A549 (cell line): ENCODE data around the gene PKP2. TPM values are rescaled to one million over a fixed set of nuclear protein-coding genes. Genes with fewer than 3 reads are reported as not detected.

ENCODE experiments used
- ATAC-seq, 2 experiments: fragments of 200-7000 bp in 1 of 2; fragments of >200 bp in 1 of 2; cut with Nextera tagmentation in 1 of 2; cut with Tn5 transposase in 1 of 2; 3 replicates each; pipeline versions ENCODE4 v1.8.0 to v1.9.1; 2018 to 2020; ENCODE audit warnings: mild to moderate bottlenecking in 1 of 2, moderate library complexity in 1 of 2
- CTCF ChIA-PET: fragments of 300-600 bp; sonication (Branson Sonifier 250); formaldehyde crosslinking; extraction: SDS; loops from one replicate; lab custom pipeline; 2021; ENCODE audit warnings: antibody characterized with exemption, inconsistent platforms; lab: Yijun Ruan, JAX
- POLR2A ChIA-PET: fragments of 350-600 bp; formaldehyde crosslinking; extraction: SDS; loops from one replicate; lab custom pipeline; 2021; ENCODE audit warnings: antibody characterized with exemption, inconsistent platforms; lab: Yijun Ruan, JAX
- DNase-seq, 2 experiments: peaks; one replicate each; pipeline versions ENCODE4 v3.0.0 to v3.0.0-alpha.2; 2011 to 2016; ENCODE audit warnings: low read depth in 1 of 2, low spot score in 1 of 2
- FAIRE-seq: peaks from 2 replicates; lab custom pipeline; 2011; peaks lifted over from hg19 to GRCh38; lab: Jason Lieb, UNC
- H3K27ac ChIP-seq, 2 experiments: fragments of >200 bp; sonication (Bioruptor Twin); formaldehyde crosslinking; 3 replicates each; pipeline ENCODE4 v1.5.1; 2016 to 2017
- H3K4me1 ChIP-seq: fragments of >200 bp; sonication (Bioruptor Twin); formaldehyde crosslinking; 3 replicates; pipeline ENCODE4 v1.6.1; 2016
- H3K4me2 ChIP-seq: fragments of >200 bp; sonication (Bioruptor Twin); formaldehyde crosslinking; 3 replicates; pipeline ENCODE4 v1.6.1; 2016
- H3K4me3 ChIP-seq: fragments of >200 bp; sonication (Bioruptor Twin); formaldehyde crosslinking; 3 replicates; pipeline ENCODE4 v1.5.1; 2016
- H3K9me3 ChIP-seq: fragments of >200 bp; sonication (Bioruptor Twin); formaldehyde crosslinking; 3 replicates; pipeline ENCODE4 v1.6.1; 2016
- BHLHE40 ChIP-seq: IDR thresholded peaks from 2 replicates; pipeline ENCODE4 v1.6.1; 2012; ENCODE audit warnings: low read depth, low read length, inconsistent platforms
- CBX2 ChIP-seq: fragments of 200-600 bp; sonication (generic); IDR thresholded peaks from 2 replicates; pipeline ENCODE4 v1.6.1; 2016; ENCODE audit warnings: low read depth, mild to moderate bottlenecking, borderline replicate concordance
- CHD4 ChIP-seq: fragments of 200-600 bp; sonication (generic); IDR thresholded peaks from 2 replicates; pipeline ENCODE4 v1.6.1; 2016; ENCODE audit warnings: antibody characterized with exemption, mild to moderate bottlenecking, borderline replicate concordance
- CTCF ChIP-seq: fragments of >200 bp; sonication (Bioruptor Twin); formaldehyde crosslinking; IDR thresholded peaks from 3 replicates; pipeline ENCODE4 v1.5.1; 2016
- ELK1 ChIP-seq: fragments of 150-350 bp; IDR thresholded peaks from 2 replicates; pipeline ENCODE4 v1.6.1; 2014; ENCODE audit warnings: low read depth, mild to moderate bottlenecking, low read length
- FOSL2 ChIP-seq, 2 experiments: fragments of 450-650 bp in 1 of 2; fragments of >200 bp in 1 of 2; sonication (Bioruptor Twin) in 1 of 2; formaldehyde crosslinking; IDR thresholded peaks; 2 replicates each; pipeline versions ENCODE4 v1.5.0 to v1.6.1; 2016 to 2020; ENCODE audit warnings: mild to moderate bottlenecking in 1 of 2, moderate library complexity in 1 of 2
- GATA3 ChIP-seq: IDR thresholded peaks from 2 replicates; pipeline ENCODE4 v1.6.1; 2012; ENCODE audit warnings: borderline replicate concordance
- HDAC2 ChIP-seq: fragments of 200-600 bp; sonication (generic); IDR thresholded peaks from 2 replicates; pipeline ENCODE4 v1.6.1; 2016
- HMGXB4 ChIP-seq: fragments of 250-450 bp; sonication (Bioruptor Pico); IDR thresholded peaks from 2 replicates; pipeline ENCODE4 v1.5.0; 2021; ENCODE audit warnings: mild to moderate bottlenecking, moderate library complexity, borderline replicate concordance
- HOXA7 ChIP-seq: fragments of 250-450 bp; sonication (Bioruptor Pico); IDR thresholded peaks from 2 replicates; pipeline ENCODE4 v1.5.0; 2020; ENCODE audit warnings: mild to moderate bottlenecking, moderate library complexity
- HOXB5 ChIP-seq: fragments of 250-450 bp; sonication (Bioruptor Pico); IDR thresholded peaks from 2 replicates; pipeline ENCODE4 v1.5.0; 2020; ENCODE audit warnings: mild to moderate bottlenecking, moderate library complexity
- KDM5A ChIP-seq: fragments of 200-600 bp; sonication (generic); IDR thresholded peaks from 2 replicates; pipeline ENCODE4 v1.6.1; 2016; ENCODE audit warnings: antibody characterized with exemption, mild to moderate bottlenecking
- NR3C1 ChIP-seq: fragments of >200 bp; sonication (Bioruptor Twin); formaldehyde crosslinking; IDR thresholded peaks from 3 replicates; pipeline ENCODE4 v1.6.1; 2017
- PHF8 ChIP-seq: fragments of 200-600 bp; sonication (generic); IDR thresholded peaks from 2 replicates; pipeline ENCODE4 v1.6.1; 2016; ENCODE audit warnings: low read depth, mild to moderate bottlenecking, antibody characterized with exemption, moderate library complexity, borderline replicate concordance
- POLR2A ChIP-seq: IDR thresholded peaks from 2 replicates; pipeline ENCODE4 v1.6.1; 2012; ENCODE audit warnings: mild to moderate bottlenecking, low read length
- RAD21 ChIP-seq, 2 experiments: fragments of >200 bp in 1 of 2; sonication (Bioruptor Twin) in 1 of 2; formaldehyde crosslinking in 1 of 2; IDR thresholded peaks in 1 of 2; conservative IDR thresholded peaks in 1 of 2; 2 replicates in 1 of 2; 3 replicates in 1 of 2; pipeline ENCODE4 v1.6.1; 2012 to 2018; ENCODE audit warnings: inconsistent platforms in 1 of 2
- SMC3 ChIP-seq: fragments of >200 bp; sonication (Bioruptor Twin); formaldehyde crosslinking; IDR thresholded peaks from 3 replicates; pipeline ENCODE4 v1.6.1; 2018; ENCODE audit warnings: inconsistent platforms
- WGBS: methylation state at CpG from one replicate; pipeline ENCODE4 v1.1.6; 2017; ENCODE audit errors: missing lambda C conversion rate; 5-methylcytosine and 5-hydroxymethylcytosine counted together
- polyA plus RNA-seq, 4 experiments: library from polyadenylated mRNA; depleted of rRNA in 3 of 4; stranded (reverse); fragments of >200 nt; fragmentation: RNase III in 1 of 4; extraction: RNeasy Plus Mini Kit Qiagen cat#74134 plus additional on column Dnase treatment in 1 of 4; gene quantifications; 2 replicates in 3 of 4; 3 replicates in 1 of 4; pipeline ENCODE4 v1.2.3, GENCODE V29; 2011 to 2017
- TF ChIP-seq, protein P1 (sequence below): fragments of 450-650 bp; IDR thresholded peaks from 2 replicates; pipeline ENCODE4 v1.6.1; 2014; ENCODE audit warnings: antibody characterized with exemption
- TF ChIP-seq, protein P2 (sequence below): fragments of >200 bp; sonication (Bioruptor Twin); formaldehyde crosslinking; IDR thresholded peaks from 3 replicates; pipeline ENCODE4 v1.6.1; 2016
- TF ChIP-seq, protein P3 (sequence below): fragments of 200-600 bp; sonication (generic); IDR thresholded peaks from 2 replicates; pipeline ENCODE4 v1.6.1; 2016; ENCODE audit warnings: antibody characterized with exemption, mild to moderate bottlenecking, moderate library complexity
- TF ChIP-seq, protein P4 (sequence below): IDR thresholded peaks from 2 replicates; pipeline ENCODE4 v1.6.1; 2012; ENCODE audit warnings: low read depth, borderline replicate concordance

PKP2 gene
- polyA plus RNA-seq, 2 of the 4 experiments (the other 2 are of a cell fraction), result 2.3 to 7.1 TPM

DNA sequence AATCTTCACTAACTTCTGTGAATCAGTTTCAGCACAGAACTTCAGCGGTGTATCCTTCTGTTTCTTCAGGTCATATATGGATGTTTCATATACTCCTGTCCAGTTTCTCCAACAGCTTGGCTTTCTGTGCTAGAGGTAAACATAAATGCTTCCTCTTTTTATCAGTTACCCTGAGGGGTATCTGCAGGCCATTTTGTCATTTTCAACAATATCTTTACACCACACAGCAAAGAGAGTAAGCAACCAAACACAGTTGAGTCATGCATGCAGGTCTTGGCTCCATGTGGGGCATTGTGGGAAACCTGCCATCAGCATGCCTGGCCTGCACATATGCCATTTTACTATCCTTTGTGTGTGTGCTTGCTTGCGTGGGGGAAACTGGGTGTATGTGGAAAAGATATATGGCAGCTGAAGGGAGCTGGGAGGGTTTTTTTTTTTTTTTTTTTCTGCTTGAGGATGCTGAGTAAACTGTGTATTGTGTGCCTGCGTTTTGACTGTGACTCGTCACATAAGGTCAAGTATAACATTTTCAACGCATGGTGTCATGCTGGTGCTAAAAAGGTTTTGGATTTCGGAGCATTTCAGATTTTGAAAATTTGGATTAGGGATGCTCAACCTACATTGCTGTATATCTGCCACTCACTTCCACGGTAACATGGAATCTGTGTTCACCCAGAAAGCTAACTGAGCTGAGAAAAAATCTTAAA lies 84.7 kb downstream of the PKP2 start:
- H3K4me1 ChIP-seq, result no peaks in the 10 kb centered on the region
- no peaks in the 10 kb centered on the region for H3K9me3 ChIP-seq
- DNase-seq, result no peak
- 63% methylated on average over 7 of the region's 7 CpGs for WGBS
- H3K4me2 ChIP-seq, result no peak overlapping the region
- POLR2A ChIA-PET, result no interaction called here
- CTCF ChIA-PET, result no interaction called here
- FAIRE-seq, result no peak
- no peak overlapping the region for H3K4me3 ChIP-seq
- ATAC-seq, result no peak
- TF ChIP-seq SMC3 (no peak), CBX2 (no peak), ELK1 (no peak), NR3C1 (no peak), CHD4 (no peak), GATA3 (no peak), CTCF (no peak), HOXB5 (no peak), RAD21 (conservative IDR thresholded peaks at IDR 0.05 in 1 of 2, IDR thresholded peaks at IDR 0.05 in 1 of 2) (no peak), KDM5A (no peak), HDAC2 (no peak), POLR2A (no peak), BHLHE40 (no peak), HOXA7 (CRISPR knock-in tag) (no peak), PHF8 (no peak)
- TF ChIP-seq, protein P1, sequence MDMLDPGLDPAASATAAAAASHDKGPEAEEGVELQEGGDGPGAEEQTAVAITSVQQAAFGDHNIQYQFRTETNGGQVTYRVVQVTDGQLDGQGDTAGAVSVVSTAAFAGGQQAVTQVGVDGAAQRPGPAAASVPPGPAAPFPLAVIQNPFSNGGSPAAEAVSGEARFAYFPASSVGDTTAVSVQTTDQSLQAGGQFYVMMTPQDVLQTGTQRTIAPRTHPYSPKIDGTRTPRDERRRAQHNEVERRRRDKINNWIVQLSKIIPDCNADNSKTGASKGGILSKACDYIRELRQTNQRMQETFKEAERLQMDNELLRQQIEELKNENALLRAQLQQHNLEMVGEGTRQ, result no peak
- TF ChIP-seq, protein P2, sequence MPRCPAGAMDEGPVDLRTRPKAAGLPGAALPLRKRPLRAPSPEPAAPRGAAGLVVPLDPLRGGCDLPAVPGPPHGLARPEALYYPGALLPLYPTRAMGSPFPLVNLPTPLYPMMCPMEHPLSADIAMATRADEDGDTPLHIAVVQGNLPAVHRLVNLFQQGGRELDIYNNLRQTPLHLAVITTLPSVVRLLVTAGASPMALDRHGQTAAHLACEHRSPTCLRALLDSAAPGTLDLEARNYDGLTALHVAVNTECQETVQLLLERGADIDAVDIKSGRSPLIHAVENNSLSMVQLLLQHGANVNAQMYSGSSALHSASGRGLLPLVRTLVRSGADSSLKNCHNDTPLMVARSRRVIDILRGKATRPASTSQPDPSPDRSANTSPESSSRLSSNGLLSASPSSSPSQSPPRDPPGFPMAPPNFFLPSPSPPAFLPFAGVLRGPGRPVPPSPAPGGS, result no peak
- H3K27ac ChIP-seq, result no peak overlapping the region

DNA sequence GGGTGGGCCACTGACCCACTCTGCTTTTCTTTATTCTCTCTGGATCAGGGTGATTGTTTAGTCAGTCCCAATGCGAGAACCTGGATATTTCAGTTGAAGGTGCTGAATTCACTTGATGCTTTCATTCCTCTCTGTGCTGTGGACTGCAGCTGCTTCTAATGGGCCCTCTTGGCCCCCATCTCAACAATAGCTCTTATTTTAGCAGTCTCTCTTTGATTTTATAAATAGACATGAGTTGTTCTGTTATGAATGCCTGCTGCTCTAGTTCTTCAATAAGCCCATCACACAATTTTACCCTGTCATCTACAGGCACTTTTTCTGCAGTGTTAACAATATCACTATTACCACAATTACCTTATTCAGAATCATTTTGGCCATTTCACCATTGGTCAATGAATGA lies 86.7 kb downstream of the PKP2 start:
- no peaks in the 10 kb centered on the region for H3K4me1 ChIP-seq
- WGBS, result 92% methylated on average over 1 of the region's 1 CpG
- ChIA-PET CTCF (no interaction called here), POLR2A (no interaction called here)
- H3K27ac ChIP-seq, result no peak overlapping the region
- no peak overlapping the region for H3K4me2 ChIP-seq
- H3K4me3 ChIP-seq, result no peak overlapping the region
- FAIRE-seq, result no peak
- DNase-seq, result no peak
- H3K9me3 ChIP-seq, result no peaks in the 10 kb centered on the region
- ATAC-seq, result no peak
- TF ChIP-seq FOSL2 (IDR thresholded peaks at IDR 0.05) (no peak), FOSL2 (CRISPR knock-in tag; IDR thresholded peaks at IDR 0.05) (no peak), ELK1 (no peak), HDAC2 (no peak), GATA3 (no peak), HMGXB4 (CRISPR knock-in tag) (no peak)
- TF ChIP-seq, protein P3, sequence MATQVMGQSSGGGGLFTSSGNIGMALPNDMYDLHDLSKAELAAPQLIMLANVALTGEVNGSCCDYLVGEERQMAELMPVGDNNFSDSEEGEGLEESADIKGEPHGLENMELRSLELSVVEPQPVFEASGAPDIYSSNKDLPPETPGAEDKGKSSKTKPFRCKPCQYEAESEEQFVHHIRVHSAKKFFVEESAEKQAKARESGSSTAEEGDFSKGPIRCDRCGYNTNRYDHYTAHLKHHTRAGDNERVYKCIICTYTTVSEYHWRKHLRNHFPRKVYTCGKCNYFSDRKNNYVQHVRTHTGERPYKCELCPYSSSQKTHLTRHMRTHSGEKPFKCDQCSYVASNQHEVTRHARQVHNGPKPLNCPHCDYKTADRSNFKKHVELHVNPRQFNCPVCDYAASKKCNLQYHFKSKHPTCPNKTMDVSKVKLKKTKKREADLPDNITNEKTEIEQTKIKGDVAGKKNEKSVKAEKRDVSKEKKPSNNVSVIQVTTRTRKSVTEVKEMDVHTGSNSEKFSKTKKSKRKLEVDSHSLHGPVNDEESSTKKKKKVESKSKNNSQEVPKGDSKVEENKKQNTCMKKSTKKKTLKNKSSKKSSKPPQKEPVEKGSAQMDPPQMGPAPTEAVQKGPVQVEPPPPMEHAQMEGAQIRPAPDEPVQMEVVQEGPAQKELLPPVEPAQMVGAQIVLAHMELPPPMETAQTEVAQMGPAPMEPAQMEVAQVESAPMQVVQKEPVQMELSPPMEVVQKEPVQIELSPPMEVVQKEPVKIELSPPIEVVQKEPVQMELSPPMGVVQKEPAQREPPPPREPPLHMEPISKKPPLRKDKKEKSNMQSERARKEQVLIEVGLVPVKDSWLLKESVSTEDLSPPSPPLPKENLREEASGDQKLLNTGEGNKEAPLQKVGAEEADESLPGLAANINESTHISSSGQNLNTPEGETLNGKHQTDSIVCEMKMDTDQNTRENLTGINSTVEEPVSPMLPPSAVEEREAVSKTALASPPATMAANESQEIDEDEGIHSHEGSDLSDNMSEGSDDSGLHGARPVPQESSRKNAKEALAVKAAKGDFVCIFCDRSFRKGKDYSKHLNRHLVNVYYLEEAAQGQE, result no peak
- TF ChIP-seq, protein P4, sequence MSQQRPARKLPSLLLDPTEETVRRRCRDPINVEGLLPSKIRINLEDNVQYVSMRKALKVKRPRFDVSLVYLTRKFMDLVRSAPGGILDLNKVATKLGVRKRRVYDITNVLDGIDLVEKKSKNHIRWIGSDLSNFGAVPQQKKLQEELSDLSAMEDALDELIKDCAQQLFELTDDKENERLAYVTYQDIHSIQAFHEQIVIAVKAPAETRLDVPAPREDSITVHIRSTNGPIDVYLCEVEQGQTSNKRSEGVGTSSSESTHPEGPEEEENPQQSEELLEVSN, result no peak
- TF ChIP-seq, protein P2, result no peak
